SH-SY5Y (cell line): Measurements from ENCODE around the gene KIAA1217.

Source experiments
- GATA2 ChIP-seq: IDR thresholded peaks from 2 replicates; pipeline ENCODE4 v1.6.1; 2011; ENCODE audit warnings: mild to moderate bottlenecking, low read depth, low read length
- GATA3 ChIP-seq: IDR thresholded peaks from 2 replicates; pipeline ENCODE4 v1.6.1; 2011; ENCODE audit warnings: low read depth, mild to moderate bottlenecking, low read length, moderate library complexity

DNA sequence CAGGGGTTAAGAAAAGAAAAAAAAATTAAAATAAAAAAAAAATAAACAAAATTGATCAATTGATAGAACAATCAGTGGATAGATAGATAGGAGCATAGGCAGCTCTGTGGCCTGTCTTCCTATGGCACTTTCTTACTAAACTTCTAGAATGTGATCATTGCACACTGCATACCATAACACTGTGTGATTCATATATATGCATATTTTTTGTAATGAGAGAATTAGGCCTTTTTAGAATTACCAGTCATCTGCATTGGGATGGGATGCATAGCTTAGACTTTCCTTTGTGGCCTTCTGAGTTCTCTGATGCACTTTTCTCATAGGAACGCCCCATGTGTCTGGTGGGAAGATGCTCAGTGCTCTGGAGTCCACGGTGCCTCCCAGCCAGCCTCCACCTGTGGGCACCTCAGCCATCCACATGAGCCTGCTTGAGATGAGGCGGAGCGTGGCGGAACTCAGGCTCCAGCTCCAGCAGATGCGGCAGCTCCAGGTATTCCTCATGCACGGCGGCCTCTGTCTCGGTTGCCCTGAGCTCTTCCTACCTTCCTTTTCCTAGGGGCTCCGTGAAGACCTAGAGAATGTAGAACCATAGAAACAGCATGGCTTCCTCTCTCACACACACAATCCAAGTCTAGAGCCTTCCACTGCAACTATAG, 292.2 kb downstream of the KIAA1217 start:
- no peak for TF ChIP-seq GATA2
- TF ChIP-seq GATA3 = no peak
